Measurements from ENCODE around the gene DHPS. TPM values are rescaled to one million over a fixed set of nuclear protein-coding genes. Genes with fewer than 3 reads are reported as not detected.

Gene DHPS
- total RNA-seq, 1 donor from 2014 or later: 34.1 TPM

GRCh38 chr19:12642506-12642905 is 39.2 kb downstream of the DHPS start:
- ATAC-seq: no peak

- no peak for ATAC-seq
Observed at GRCh38 chr19:12641456-12641855, 40.2 kb downstream of the DHPS start.

GRCh38 chr19:12639901-12640613 is 41.6 kb downstream of the DHPS start:
- peak; percentile 84 for ATAC-seq

- ATAC-seq: no peak
Observed at GRCh38 chr19:12638611-12639182, 43.0 kb downstream of the DHPS start.

GRCh38 chr19:12636631-12637030 is 45.0 kb downstream of the DHPS start:
- no peak for ATAC-seq

- no peak for ATAC-seq
Observed at GRCh38 chr19:12629215-12629614, 52.5 kb downstream of the DHPS start.

GRCh38 chr19:12628040-12629022 is 53.3 kb downstream of the DHPS start:
- ATAC-seq: no peak

GRCh38 chr19:12626958-12627357 is 54.7 kb downstream of the DHPS start:
- no peak for ATAC-seq

Other genes starting within 250 kb of the DHPS start
- 3.4 TPM for gene ZNF443, start 240.9 kb downstream of the DHPS start, total RNA-seq
- gene ZNF709, start 197.1 kb downstream of the DHPS start, total RNA-seq: 0.52 TPM
- gene ZNF564, start 130.4 kb downstream of the DHPS start, total RNA-seq: 4.1 TPM
- gene ZNF490, start 71.1 kb downstream of the DHPS start, total RNA-seq: 5.2 TPM
- gene ZNF791, start 71.0 kb downstream of the DHPS start, total RNA-seq: 14.7 TPM
- gene MAN2B1, start 15.1 kb downstream of the DHPS start, total RNA-seq: 29.0 TPM
- gene WDR83, start 15.1 kb downstream of the DHPS start, total RNA-seq: 4.0 TPM
- gene GNG14, start 6.1 kb upstream of the DHPS start, total RNA-seq: not detected
- 11.1 TPM for gene FBXW9, start 14.8 kb upstream of the DHPS start, total RNA-seq
- gene TNPO2, start 42.1 kb upstream of the DHPS start, total RNA-seq: 36.0 TPM
- gene TRIR, start 52.8 kb upstream of the DHPS start, total RNA-seq: 122 TPM
- gene GET3, start 55.6 kb upstream of the DHPS start, total RNA-seq: 60.9 TPM
- not detected for gene BEST2, start 69.9 kb upstream of the DHPS start, total RNA-seq
- 38.2 TPM for gene HOOK2, start 93.7 kb upstream of the DHPS start, total RNA-seq
- 267 TPM for gene JUNB, start 109.6 kb upstream of the DHPS start, total RNA-seq
- 304 TPM for gene PRDX2, start 119.9 kb upstream of the DHPS start, total RNA-seq
- 9.7 TPM for gene THSD8, start 120.2 kb upstream of the DHPS start, total RNA-seq
- 20.0 TPM for gene RNASEH2A, start 124.7 kb upstream of the DHPS start, total RNA-seq
- gene RTBDN, start 152.7 kb upstream of the DHPS start, total RNA-seq: not detected
- not detected for gene MAST1, start 156.6 kb upstream of the DHPS start, total RNA-seq
- gene DNASE2, start 199.6 kb upstream of the DHPS start, total RNA-seq: 22.5 TPM
- gene KLF1, start 205.3 kb upstream of the DHPS start, total RNA-seq: not detected
- gene GCDH, start 209.3 kb upstream of the DHPS start, total RNA-seq: 16.1 TPM
- gene SYCE2, start 237.4 kb upstream of the DHPS start, total RNA-seq: 0.56 TPM